H9 (cell line): Measurements from ENCODE around the gene CCSER2. TPM values are rescaled to one million over a fixed set of nuclear protein-coding genes. Genes with fewer than 3 reads are reported as not detected.

ENCODE experiments used
- DNase-seq: peaks from one replicate; pipeline ENCODE4 v3.0.0-alpha.2; 2017
- H2AFZ ChIP-seq: one replicate; pipeline ENCODE4 v1.6.1; 2013; ENCODE audit warnings: mild to moderate bottlenecking, low read length, control low read depth, moderate library complexity
- H2AK5ac ChIP-seq: 2 replicates; pipeline ENCODE4 v1.6.1; 2013; ENCODE audit warnings: low read length, control low read depth, mixed read lengths; ENCODE audit not compliant: insufficient read length
- H2BK120ac ChIP-seq: one replicate; pipeline ENCODE4 v1.6.1; 2013; ENCODE audit warnings: low read depth, mild to moderate bottlenecking, low read length, control low read depth, inconsistent platforms; ENCODE audit not compliant: poor library complexity, severe bottlenecking
- H2BK12ac ChIP-seq: 2 replicates; pipeline ENCODE4 v1.6.1; 2013; ENCODE audit warnings: low read length, control low read depth, mixed read lengths, low read depth; ENCODE audit not compliant: insufficient read length
- H2BK15ac ChIP-seq: 2 replicates; pipeline ENCODE4 v1.6.1; 2013; ENCODE audit warnings: low read depth, low read length, control low read depth
- H2BK20ac ChIP-seq: one replicate; pipeline ENCODE4 v1.6.1; 2013; ENCODE audit warnings: low read depth, mild to moderate bottlenecking, low read length, control low read depth, inconsistent platforms; ENCODE audit not compliant: poor library complexity, severe bottlenecking
- H2BK5ac ChIP-seq: 2 replicates; pipeline ENCODE4 v1.6.1; 2013; ENCODE audit warnings: low read length, control low read depth, mixed read lengths; ENCODE audit not compliant: insufficient read length
- H3K14ac ChIP-seq: 2 replicates; pipeline ENCODE4 v1.6.1; 2013; ENCODE audit warnings: low read length, control low read depth; ENCODE audit not compliant: insufficient read depth
- H3K18ac ChIP-seq: 2 replicates; pipeline ENCODE4 v1.6.1; 2013; ENCODE audit warnings: low read depth, mild to moderate bottlenecking, mixed read lengths, low read length, control low read depth; ENCODE audit not compliant: insufficient read length
- H3K23ac ChIP-seq: 2 replicates; pipeline ENCODE4 v1.6.1; 2013; ENCODE audit warnings: low read length, control low read depth, mixed read lengths, low read depth; ENCODE audit not compliant: insufficient read length
- H3K23me2 ChIP-seq: 2 replicates; pipeline ENCODE4 v1.6.1; 2013; ENCODE audit warnings: low read depth, mild to moderate bottlenecking, mixed read lengths, low read length, control low read depth; ENCODE audit not compliant: insufficient read length, poor library complexity, severe bottlenecking
- H3K27ac ChIP-seq: 2 replicates; pipeline ENCODE4 v1.5.1; 2013; ENCODE audit warnings: low read length, control low read depth, mixed read lengths, low read depth; ENCODE audit not compliant: insufficient read length
- H3K27me3 ChIP-seq: 2 replicates; pipeline ENCODE4 v1.6.1; 2013; ENCODE audit warnings: low read length, control low read depth, inconsistent platforms; ENCODE audit not compliant: insufficient read depth
- H3K4ac ChIP-seq: 2 replicates; pipeline ENCODE4 v1.6.1; 2013; ENCODE audit warnings: low read depth, mild to moderate bottlenecking, control low read depth, inconsistent platforms, low read length, moderate library complexity
- H3K4me1 ChIP-seq: 2 replicates; pipeline ENCODE4 v1.6.1; 2013; ENCODE audit warnings: low read length, control low read depth, inconsistent platforms; ENCODE audit not compliant: insufficient read depth
- H3K4me2 ChIP-seq: 2 replicates; pipeline ENCODE4 v1.6.1; 2013; ENCODE audit warnings: low read length, control low read depth, mixed read lengths; ENCODE audit not compliant: insufficient read length, insufficient read depth
- H3K56ac ChIP-seq: 2 replicates; pipeline ENCODE4 v1.6.1; 2013; ENCODE audit warnings: low read depth, mild to moderate bottlenecking, mixed read lengths, low read length, control low read depth; ENCODE audit not compliant: insufficient read length
- H3K79me1 ChIP-seq: 2 replicates; pipeline ENCODE4 v1.6.1; 2013; ENCODE audit warnings: low read depth, mild to moderate bottlenecking, moderate library complexity, low read length, control low read depth, inconsistent platforms; ENCODE audit not compliant: insufficient read depth, poor library complexity, severe bottlenecking
- H3K79me2 ChIP-seq: 2 replicates; pipeline ENCODE4 v1.6.1; 2013; ENCODE audit warnings: low read length, control low read depth, inconsistent platforms; ENCODE audit not compliant: insufficient read depth
- H3K9ac ChIP-seq: 2 replicates; pipeline ENCODE4 v1.6.1; 2013; ENCODE audit warnings: low read length, control low read depth, mixed read lengths; ENCODE audit not compliant: insufficient read length; ENCODE audit errors: extremely low read depth
- H3K9me3 ChIP-seq: one replicate; pipeline ENCODE4 v1.6.1; 2013; ENCODE audit warnings: low read depth, low read length, inconsistent platforms; ENCODE audit not compliant: control insufficient read depth
- H3T11ph ChIP-seq: one replicate; pipeline ENCODE4 v1.6.1; 2013; ENCODE audit warnings: mild to moderate bottlenecking, low read length, control low read depth, inconsistent platforms
- H4K20me1 ChIP-seq: one replicate; pipeline ENCODE4 v1.6.1; 2013; ENCODE audit not compliant: control insufficient read depth, insufficient read length, insufficient read depth
- H4K5ac ChIP-seq: 2 replicates; pipeline ENCODE4 v1.6.1; 2013; ENCODE audit warnings: low read depth, mild to moderate bottlenecking, mixed read lengths, low read length, control low read depth; ENCODE audit not compliant: insufficient read length
- H4K8ac ChIP-seq: replicated peaks from 2 replicates; pipeline ENCODE4 v1.6.1; 2013; ENCODE audit warnings: low read length, control low read depth, mixed read lengths, low read depth; ENCODE audit not compliant: insufficient read length
- H4K91ac ChIP-seq: 2 replicates; pipeline ENCODE4 v1.6.1; 2013; ENCODE audit warnings: low read depth, mild to moderate bottlenecking, moderate library complexity, mixed read lengths, low read length, control low read depth; ENCODE audit not compliant: insufficient read length
- H3K27ac Mint-ChIP-seq, 3 experiments: 2 replicates in 2 of 3; 3 replicates in 1 of 3; pipeline ENCODE4 v1.8.0; 2020 to 2021; ENCODE audit warnings: mixed read lengths in 3 of 3, mild to moderate bottlenecking in 1 of 3, moderate library complexity in 1 of 3
- H3K27me3 Mint-ChIP-seq: 2 replicates; pipeline ENCODE4 v1.8.0; 2021; ENCODE audit warnings: low read depth, mild to moderate bottlenecking, moderate library complexity, mixed read lengths
- H3K36me3 Mint-ChIP-seq, 3 experiments: 2 replicates in 2 of 3; 3 replicates in 1 of 3; pipeline ENCODE4 v1.8.0; 2020 to 2021; ENCODE audit warnings: low read depth in 3 of 3, mixed read lengths in 3 of 3; ENCODE audit not compliant: insufficient read depth in 1 of 3
- H3K4me1 Mint-ChIP-seq, 2 experiments: 2 replicates each; pipeline ENCODE4 v1.8.0; 2020; ENCODE audit warnings: mixed read lengths in 2 of 2
- H3K4me3 Mint-ChIP-seq, 2 experiments: 2 replicates in 1 of 2; 3 replicates in 1 of 2; pipeline ENCODE4 v1.8.0; 2020 to 2021; ENCODE audit warnings: mild to moderate bottlenecking in 2 of 2, mixed read lengths in 2 of 2, moderate library complexity in 1 of 2
- H3K9me3 Mint-ChIP-seq, 2 experiments: 2 replicates in 1 of 2; 3 replicates in 1 of 2; pipeline ENCODE4 v1.8.0; 2020; ENCODE audit warnings: mild to moderate bottlenecking in 2 of 2, mixed read lengths in 2 of 2, moderate library complexity in 1 of 2
- WGBS: extraction: QIAGEN DNeasy Blood & Tissue Kit; methylation state at CpG from one replicate; pipeline ENCODE4 v1.1.7; 2013; ENCODE audit warnings: missing lambda C conversion rate, low lambda C conversion rate, mixed read lengths; ENCODE audit not compliant: insufficient read length; ENCODE audit errors: extremely low coverage; 5-methylcytosine and 5-hydroxymethylcytosine counted together
- total RNA-seq: library from RNA; stranded (reverse); gene quantifications from 2 replicates; pipeline ENCODE4 v1.2.1, GENCODE V29; 2021
- TF ChIP-seq, protein P1 (sequence below): fragments of 200-600 bp; sonication (generic); conservative IDR thresholded peaks from 3 replicates; pipeline ENCODE4 v1.8.0; 2021; ENCODE audit warnings: antibody characterized with exemption, mild to moderate bottlenecking

CCSER2 gene
- total RNA-seq, 1 experiment from 2014 or later: 22.2 TPM

DNA sequence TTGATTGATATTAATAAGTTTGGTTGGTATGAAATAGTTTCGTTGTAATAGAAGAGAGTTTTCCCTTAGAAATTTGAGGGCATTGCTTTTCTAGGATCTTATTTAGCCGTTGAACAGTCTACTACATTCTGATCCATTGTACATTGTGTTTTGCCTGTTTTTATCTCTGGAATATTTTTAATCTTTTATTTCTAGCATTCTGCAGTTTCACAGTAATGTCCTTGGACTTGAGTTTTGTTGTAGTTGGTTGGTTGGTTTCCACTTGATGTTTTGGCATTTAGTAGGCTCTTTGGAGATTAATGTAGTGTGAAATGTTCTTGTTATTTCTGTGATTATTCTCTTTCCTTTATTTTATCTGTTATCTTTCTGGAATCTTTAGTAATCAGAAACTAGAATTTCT, 112.4 kb downstream of the CCSER2 start:
- TF ChIP-seq, protein P1, sequence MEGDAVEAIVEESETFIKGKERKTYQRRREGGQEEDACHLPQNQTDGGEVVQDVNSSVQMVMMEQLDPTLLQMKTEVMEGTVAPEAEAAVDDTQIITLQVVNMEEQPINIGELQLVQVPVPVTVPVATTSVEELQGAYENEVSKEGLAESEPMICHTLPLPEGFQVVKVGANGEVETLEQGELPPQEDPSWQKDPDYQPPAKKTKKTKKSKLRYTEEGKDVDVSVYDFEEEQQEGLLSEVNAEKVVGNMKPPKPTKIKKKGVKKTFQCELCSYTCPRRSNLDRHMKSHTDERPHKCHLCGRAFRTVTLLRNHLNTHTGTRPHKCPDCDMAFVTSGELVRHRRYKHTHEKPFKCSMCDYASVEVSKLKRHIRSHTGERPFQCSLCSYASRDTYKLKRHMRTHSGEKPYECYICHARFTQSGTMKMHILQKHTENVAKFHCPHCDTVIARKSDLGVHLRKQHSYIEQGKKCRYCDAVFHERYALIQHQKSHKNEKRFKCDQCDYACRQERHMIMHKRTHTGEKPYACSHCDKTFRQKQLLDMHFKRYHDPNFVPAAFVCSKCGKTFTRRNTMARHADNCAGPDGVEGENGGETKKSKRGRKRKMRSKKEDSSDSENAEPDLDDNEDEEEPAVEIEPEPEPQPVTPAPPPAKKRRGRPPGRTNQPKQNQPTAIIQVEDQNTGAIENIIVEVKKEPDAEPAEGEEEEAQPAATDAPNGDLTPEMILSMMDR: no peak
- no peaks in the 10 kb centered on the region for H3K4me1 ChIP-seq
- no peak overlapping the region for H3T11ph ChIP-seq
- no peaks in the 10 kb centered on the region for H3K23me2 ChIP-seq
- H2BK120ac ChIP-seq: no peak overlapping the region
- no peak overlapping the region for H3K14ac ChIP-seq
- no peak overlapping the region for H2BK5ac ChIP-seq
- no peak overlapping the region for H4K91ac ChIP-seq
- H2BK20ac ChIP-seq: no peak overlapping the region
- H3K27me3 Mint-ChIP-seq: no peaks in the 10 kb centered on the region
- no peak overlapping the region; a peak in 1 of 5 replicates for H3K4me3 Mint-ChIP-seq
- H3K9ac ChIP-seq: no peak overlapping the region
- H4K20me1 ChIP-seq: no peaks in the 10 kb centered on the region
- H3K36me3 Mint-ChIP-seq: peaks cover 16 to 24% (median 20%) of the 10 kb centered on the region in 3 experiments
- no peak overlapping the region for H4K5ac ChIP-seq
- no peak overlapping the region for H3K27ac Mint-ChIP-seq
- H3K9me3 Mint-ChIP-seq: peaks cover 14 to 16% of the 10 kb centered on the region in 2 experiments; a peak in 3 of 5 replicates
- H3K9me3 ChIP-seq: no peaks in the 10 kb centered on the region
- H3K27me3 ChIP-seq: no peaks in the 10 kb centered on the region
- H3K4me2 ChIP-seq: no peak overlapping the region
- no peak for DNase-seq
- H2AFZ ChIP-seq: no peak overlapping the region
- H3K18ac ChIP-seq: no peak overlapping the region
- no CpG with 5 or more reads among the region's 2 CpGs for WGBS
- no peaks in the 10 kb centered on the region for H3K79me1 ChIP-seq
- no peak overlapping the region for H4K8ac ChIP-seq
- H3K4me1 Mint-ChIP-seq: peaks cover 0 to 3% of the 10 kb centered on the region in 2 experiments; a peak in 1 of 4 replicates
- H3K56ac ChIP-seq: no peak overlapping the region
- no peak overlapping the region for H3K23ac ChIP-seq
- no peaks in the 10 kb centered on the region for H3K79me2 ChIP-seq
- H2BK12ac ChIP-seq: no peak overlapping the region
- no peak overlapping the region for H3K4ac ChIP-seq
- H2BK15ac ChIP-seq: no peak overlapping the region
- H3K27ac ChIP-seq: no peak overlapping the region
- H2AK5ac ChIP-seq: no peak overlapping the region
